RPMI7951 (cell line): ENCODE measurements around the gene XRN1. TPM values are rescaled to one million over a fixed set of nuclear protein-coding genes. Genes with fewer than 3 reads are reported as not detected.
"Not testable (repeated sequence)": the region's sequence is repeated elsewhere in the genome, so short reads cannot be mapped to it uniquely, and the experiment has no call there.

Experiments used
- DNase-seq: peaks from one replicate; pipeline ENCODE4 v3.0.0-alpha.2; 2012; ENCODE audit warnings: low read depth
- total RNA-seq: library from RNA; depleted of rRNA; stranded (reverse); fragments of >200 nt; shearing (Covaris generic); gene quantifications from 2 replicates; pipeline ENCODE4 v1.2.3, GENCODE V29; 2014; rRNA removed

Gene XRN1
- total RNA-seq: 23.9 and 24.3 TPM in 2 replicates

GRCh38 chr3:142447852-142448823 lies at the start of gene XRN1:
TSS of gene XRN1 (minus strand) at chr3:142448037. CDS start at chr3:142447944, 93 bp downstream.
- peak; percentile 95 for DNase-seq

DNA sequence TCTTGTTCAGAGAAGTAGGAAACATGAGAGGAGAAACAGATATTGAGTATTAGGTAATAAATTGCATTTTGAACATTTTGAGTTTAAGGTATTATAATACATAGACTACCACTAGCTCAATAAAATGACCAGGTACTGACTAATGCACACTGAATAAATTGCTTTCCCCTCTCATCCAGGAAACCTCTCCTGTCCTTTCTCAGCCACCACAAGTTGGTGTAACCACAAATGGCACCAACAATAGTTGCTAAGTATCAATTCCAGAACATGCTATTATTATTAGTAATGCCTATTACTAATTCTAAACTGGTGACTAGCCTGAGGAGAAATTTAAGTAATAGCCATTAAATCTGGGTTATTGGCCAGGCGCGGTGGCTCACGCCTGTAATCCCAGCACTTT lies 47.3 kb upstream of the XRN1 start:
- no peak for DNase-seq

- no peak for DNase-seq
These were observed 44.3 kb upstream of the XRN1 start for GRCh38 chr3:142492184-142492583.

DNA sequence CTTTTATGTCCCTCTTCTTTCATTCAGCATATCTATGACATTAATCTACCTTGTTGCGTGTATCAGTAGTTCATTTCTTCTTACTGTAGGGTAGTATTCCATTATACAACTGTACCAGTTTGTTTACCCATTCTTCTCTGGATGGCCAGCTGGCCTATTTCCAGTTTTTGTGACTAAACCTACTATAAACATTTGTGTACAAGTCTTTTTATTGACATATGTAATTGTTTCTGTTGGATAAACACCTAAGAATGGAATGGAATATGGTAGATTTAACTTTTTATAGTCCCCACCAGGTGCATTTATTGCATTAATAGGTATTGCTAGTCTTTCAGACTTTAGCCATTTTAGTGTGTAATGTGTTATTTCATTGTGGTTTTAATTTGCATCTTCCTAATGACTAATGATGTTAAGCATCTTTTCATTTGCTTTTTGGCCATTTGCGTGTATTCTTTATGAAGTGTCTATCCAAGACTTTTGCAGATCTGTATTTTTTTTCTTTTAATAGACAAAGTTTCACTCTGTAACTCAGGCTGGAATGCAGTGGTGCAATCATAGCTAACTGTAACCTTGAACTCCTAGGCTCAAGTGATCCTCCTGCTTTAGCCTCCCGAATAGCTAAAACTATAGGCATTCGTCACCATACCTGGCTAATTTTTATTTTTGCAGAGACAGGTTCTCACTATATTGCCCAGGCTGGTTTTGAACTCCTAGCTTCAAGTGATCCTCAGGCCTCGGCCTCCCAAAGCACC lies 41.9 kb upstream of the XRN1 start:
- DNase-seq: no peak

GRCh38 chr3:142484912-142485435 lies 37.1 kb upstream of the XRN1 start:
- DNase-seq: no peak

- no peak for DNase-seq
These were observed 33.4 kb upstream of the XRN1 start for GRCh38 chr3:142481196-142481595.

GRCh38 chr3:142470826-142471225 lies 23.0 kb upstream of the XRN1 start:
- no peak for DNase-seq

- no peak for DNase-seq
These were observed 20.6 kb upstream of the XRN1 start for GRCh38 chr3:142468456-142468855.

- DNase-seq: no peak
These were observed 19.9 kb upstream of the XRN1 start for GRCh38 chr3:142467768-142468167.

DNA sequence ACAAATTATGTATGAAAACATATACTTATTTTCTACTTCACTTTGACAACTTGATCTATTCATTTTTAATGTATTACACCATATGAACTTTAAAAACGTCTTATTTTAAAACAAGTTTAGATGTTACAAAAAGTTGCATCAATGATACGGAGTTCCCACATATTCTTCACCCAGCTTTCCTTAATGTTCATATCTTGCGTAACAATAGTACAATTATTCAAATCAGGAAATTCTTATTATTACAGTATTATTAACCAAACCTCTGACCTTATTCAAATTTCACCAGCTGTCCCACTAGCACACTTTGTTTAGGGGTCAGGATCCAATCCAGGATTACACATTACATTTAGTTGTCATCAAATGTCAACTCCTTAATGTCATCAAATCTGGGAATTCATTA lies 12.9 kb upstream of the XRN1 start:
- DNase-seq: no peak

GRCh38 chr3:142459929-142460328 lies 12.1 kb upstream of the XRN1 start:
- DNase-seq: no peak

- DNase-seq: no peak
These were observed 11.3 kb upstream of the XRN1 start for GRCh38 chr3:142459096-142459495.

DNA sequence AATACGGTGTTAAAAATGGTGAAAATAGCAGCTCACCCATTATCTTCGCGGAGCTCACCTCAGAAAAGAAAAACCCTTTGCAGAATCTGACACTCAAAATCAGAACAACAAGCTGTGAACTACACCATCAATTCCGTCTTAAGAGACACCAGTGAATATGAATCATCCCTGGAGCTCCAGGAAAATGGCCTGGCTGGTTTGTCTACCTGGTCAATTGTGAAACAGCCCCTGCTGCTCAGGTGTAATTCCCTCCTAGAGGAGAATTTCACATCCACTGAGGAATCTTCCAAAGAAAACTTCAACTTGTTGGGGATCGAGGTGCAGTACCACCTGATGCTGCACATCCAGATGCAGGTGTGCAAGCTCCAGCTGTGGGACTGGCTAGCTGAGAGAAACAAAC lies 3.0 kb upstream of the XRN1 start:
- no peak for DNase-seq

- DNase-seq: no peak
These were observed 2.4 kb upstream of the XRN1 start for GRCh38 chr3:142450189-142450588.

DNA sequence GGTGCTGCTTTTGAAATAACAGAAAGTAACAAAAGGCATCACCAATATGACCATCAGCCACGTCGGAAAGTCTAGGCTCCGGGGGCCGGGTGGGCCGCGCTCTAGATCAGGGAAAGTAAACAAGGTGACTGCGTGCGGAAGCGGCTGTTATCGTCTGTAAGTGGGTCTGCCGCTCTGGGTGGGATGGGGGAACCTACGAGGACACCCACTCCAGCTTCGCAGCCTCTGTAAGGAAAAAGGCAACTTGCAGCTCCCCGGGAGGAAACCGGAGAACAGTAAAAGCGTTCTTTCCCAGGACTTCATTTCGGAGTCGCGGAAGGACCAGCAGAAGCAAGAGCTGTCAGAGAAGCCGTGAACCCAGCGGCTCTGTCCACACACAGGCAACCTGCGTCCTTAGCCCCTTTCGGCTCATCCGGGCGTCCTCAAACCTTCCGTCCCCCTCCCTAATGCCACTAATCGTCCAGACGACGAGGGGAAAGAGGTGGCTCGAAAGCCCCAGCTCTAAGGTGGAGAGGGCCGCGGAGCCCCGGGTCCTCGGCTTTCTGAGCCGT lies 461 bp downstream of the XRN1 start:
- DNase-seq: peak; percentile 48

- DNase-seq: peak; percentile 62
These were observed 2.0 kb downstream of the XRN1 start for GRCh38 chr3:142445816-142446254.

DNA sequence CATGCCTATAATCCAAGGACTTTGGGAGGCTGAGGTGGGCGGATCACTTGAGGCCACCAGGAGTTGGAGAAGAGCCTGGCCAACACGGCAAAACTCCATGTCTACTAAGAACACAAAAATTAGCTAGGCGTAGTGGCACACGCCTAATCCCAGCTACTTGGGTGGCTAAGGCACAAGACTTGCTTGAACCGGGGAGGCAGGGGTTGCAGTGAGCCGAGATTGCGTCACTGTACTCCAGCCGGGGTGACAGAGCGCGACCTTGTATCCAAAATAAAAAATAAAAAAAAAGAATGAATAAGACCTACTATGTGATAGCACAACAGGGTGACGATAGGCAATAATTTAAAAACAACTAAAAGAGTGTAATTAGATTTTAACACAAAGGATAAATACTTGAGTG lies 3.5 kb downstream of the XRN1 start:
- DNase-seq: no peak

DNA sequence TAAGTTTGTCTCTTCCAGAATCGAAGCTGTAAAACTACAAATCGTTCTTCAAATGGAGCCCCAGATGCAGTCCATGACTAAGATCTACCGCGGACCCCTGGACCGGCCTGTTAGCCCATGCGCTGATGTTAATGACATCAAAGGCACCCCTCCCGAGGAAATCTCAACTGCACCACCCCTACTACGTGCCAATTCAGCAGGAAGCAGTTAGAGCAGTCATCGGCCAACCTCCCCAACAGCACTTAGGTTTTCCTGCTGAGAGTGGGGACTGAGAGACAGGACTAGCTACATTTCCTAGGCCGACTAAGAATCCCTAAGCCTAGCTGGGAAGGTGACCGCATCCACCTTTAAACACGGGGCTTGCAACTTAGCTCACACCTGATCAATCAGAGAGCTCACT lies 4.8 kb downstream of the XRN1 start:
- DNase-seq: not testable (repeated sequence)

GRCh38 chr3:142439499-142440220 lies 8.2 kb downstream of the XRN1 start:
- DNase-seq: not testable (repeated sequence)

GRCh38 chr3:142438096-142438495 lies 9.7 kb downstream of the XRN1 start:
- not testable (repeated sequence) for DNase-seq

GRCh38 chr3:142436951-142437585 lies 10.8 kb downstream of the XRN1 start:
- no peak for DNase-seq
